Mesothelial cell of epicardium (in vitro differentiated cells): Measurements from ENCODE around the gene SYNE3. TPM values are rescaled to one million over a fixed set of nuclear protein-coding genes. Genes with fewer than 3 reads are reported as not detected.

ENCODE experiments used
- DNase-seq, 2 experiments: peaks; one replicate each; pipeline ENCODE4 v3.0.0; 2021; ENCODE audit warnings: low spot score in 2 of 2; ENCODE audit not compliant: unreplicated experiment in 2 of 2
- H3K27ac Mint-ChIP-seq: 2 replicates; pipeline ENCODE4 v1.8.0; 2021; ENCODE audit warnings: mixed read lengths
- H3K27me3 Mint-ChIP-seq: 2 replicates; pipeline ENCODE4 v1.8.0; 2021; ENCODE audit warnings: low read depth, mixed read lengths
- H3K36me3 Mint-ChIP-seq: 2 replicates; pipeline ENCODE4 v1.8.0; 2021; ENCODE audit warnings: mixed read lengths
- H3K4me1 Mint-ChIP-seq: 2 replicates; pipeline ENCODE4 v1.8.0; 2021; ENCODE audit warnings: mixed read lengths
- H3K4me3 Mint-ChIP-seq: 2 replicates; pipeline ENCODE4 v1.8.0; 2021; ENCODE audit warnings: mild to moderate bottlenecking, moderate library complexity, mixed read lengths
- H3K9me3 Mint-ChIP-seq: 2 replicates; pipeline ENCODE4 v1.8.0; 2021; ENCODE audit warnings: mixed read lengths
- CTCF ChIP-seq: fragments of 200-600 bp; sonication (generic); IDR thresholded peaks from one replicate; pipeline ENCODE4 v1.5.0; 2021; ENCODE audit warnings: antibody characterized with exemption; ENCODE audit not compliant: unreplicated experiment
- total RNA-seq: library from RNA; stranded (reverse); gene quantifications from 3 replicates; pipeline ENCODE4 v1.2.1, GENCODE V29; 2021

SYNE3 gene
- total RNA-seq, 1 donor from 2014 or later: 1.9 TPM

GRCh38 chr14:95471476-95471875 lies 45.0 kb downstream of the SYNE3 start:
- no peak for TF ChIP-seq CTCF
- H3K9me3 Mint-ChIP-seq: no peaks in the 10 kb centered on the region
- no peak overlapping the region for H3K4me3 Mint-ChIP-seq
- H3K27me3 Mint-ChIP-seq: peaks cover 6% of the 10 kb centered on the region
- DNase-seq: no peak
- H3K27ac Mint-ChIP-seq: no peak overlapping the region
- H3K4me1 Mint-ChIP-seq: peaks cover 3% of the 10 kb centered on the region
- H3K36me3 Mint-ChIP-seq: no peaks in the 10 kb centered on the region

GRCh38 chr14:95471016-95471415 lies 45.4 kb downstream of the SYNE3 start:
- TF ChIP-seq CTCF: no peak
- Mint-ChIP-seq H3K27me3 (peaks cover 6% of the 10 kb centered on the region), H3K4me1 (peaks cover 3% of the 10 kb centered on the region), H3K36me3 (no peaks in the 10 kb centered on the region), H3K9me3 (no peaks in the 10 kb centered on the region), H3K27ac (no peak overlapping the region), H3K4me3 (no peak overlapping the region)
- DNase-seq: no peak

GRCh38 chr14:95469134-95469481 lies 47.3 kb downstream of the SYNE3 start:
- Mint-ChIP-seq H3K36me3 (no peaks in the 10 kb centered on the region), H3K27me3 (peaks cover 10% of the 10 kb centered on the region), H3K4me1 (peaks cover 3% of the 10 kb centered on the region), H3K4me3 (no peak overlapping the region), H3K27ac (no peak overlapping the region), H3K9me3 (no peaks in the 10 kb centered on the region)
- no peak for TF ChIP-seq CTCF
- DNase-seq: no peak

GRCh38 chr14:95468448-95469133 lies 47.9 kb downstream of the SYNE3 start:
- TF ChIP-seq CTCF: no peak
- no peaks in the 10 kb centered on the region for H3K36me3 Mint-ChIP-seq
- H3K4me3 Mint-ChIP-seq: no peak overlapping the region
- H3K27ac Mint-ChIP-seq: no peak overlapping the region
- peaks cover 14% of the 10 kb centered on the region for H3K27me3 Mint-ChIP-seq
- DNase-seq: no peak
- H3K4me1 Mint-ChIP-seq: peaks cover 3% of the 10 kb centered on the region
- no peaks in the 10 kb centered on the region for H3K9me3 Mint-ChIP-seq

GRCh38 chr14:95467657-95468056 lies 48.8 kb downstream of the SYNE3 start:
- no peak for DNase-seq
- Mint-ChIP-seq H3K27ac (no peak overlapping the region), H3K27me3 (peaks cover 21% of the 10 kb centered on the region), H3K9me3 (no peaks in the 10 kb centered on the region), H3K36me3 (no peaks in the 10 kb centered on the region), H3K4me3 (no peak overlapping the region), H3K4me1 (peaks cover 2% of the 10 kb centered on the region)
- no peak for TF ChIP-seq CTCF

GRCh38 chr14:95467232-95467631 lies 49.2 kb downstream of the SYNE3 start:
- Mint-ChIP-seq H3K27ac (no peak overlapping the region), H3K9me3 (no peaks in the 10 kb centered on the region), H3K27me3 (peaks cover 25% of the 10 kb centered on the region), H3K36me3 (no peaks in the 10 kb centered on the region), H3K4me3 (no peak overlapping the region), H3K4me1 (no peaks in the 10 kb centered on the region)
- no peak for TF ChIP-seq CTCF
- DNase-seq: no peak
